ENCODE data around the gene MIEF1. TPM values are rescaled to one million over a fixed set of nuclear protein-coding genes. Genes with fewer than 3 reads are reported as not detected.

Gene MIEF1
- total RNA-seq, 4 donors from 2014 or later = 19.7 to 21.7 (median 20.9) TPM

DNA sequence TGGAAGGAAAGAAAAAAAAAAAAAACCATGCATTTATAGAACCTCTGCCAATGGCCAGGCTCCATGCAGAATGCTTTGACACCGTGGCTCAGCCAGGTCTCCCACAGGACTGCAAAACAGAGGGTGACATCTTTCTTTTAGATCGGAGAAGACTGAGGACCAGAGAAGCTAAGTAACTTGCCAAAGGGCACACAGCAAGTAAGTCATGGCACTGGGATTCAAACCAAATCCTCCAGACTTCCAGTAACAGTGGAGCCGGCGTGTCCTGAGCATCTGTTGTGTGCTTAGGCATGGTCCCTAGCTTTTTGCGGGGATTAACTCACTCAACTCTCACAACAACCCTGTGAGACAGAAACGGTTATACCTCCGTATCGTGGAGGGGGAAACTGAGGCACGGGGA, 24.5 kb upstream of the MIEF1 start:
- Histone ChIP-seq H3K27ac (replicated peaks in 1 of 4) (no peak overlapping the region), H3K4me1 (peaks cover 10 to 33% (median 18%) of the 10 kb centered on the region in 4 donors), H3K9me3 (no peaks in the 10 kb centered on the region), H3K4me3 (no peak overlapping the region), H3K36me3 (no peaks in the 10 kb centered on the region), H3K27me3 (no peaks in the 10 kb centered on the region)
- TF ChIP-seq EP300 (IDR thresholded peaks at IDR 0.05) (no peak), POLR2AphosphoS5 (IDR thresholded peaks at IDR 0.05) (no peak), POLR2A (IDR thresholded peaks at IDR 0.05; ENCODE audit: low read depth) (no peak)
- TF ChIP-seq, protein P1, sequence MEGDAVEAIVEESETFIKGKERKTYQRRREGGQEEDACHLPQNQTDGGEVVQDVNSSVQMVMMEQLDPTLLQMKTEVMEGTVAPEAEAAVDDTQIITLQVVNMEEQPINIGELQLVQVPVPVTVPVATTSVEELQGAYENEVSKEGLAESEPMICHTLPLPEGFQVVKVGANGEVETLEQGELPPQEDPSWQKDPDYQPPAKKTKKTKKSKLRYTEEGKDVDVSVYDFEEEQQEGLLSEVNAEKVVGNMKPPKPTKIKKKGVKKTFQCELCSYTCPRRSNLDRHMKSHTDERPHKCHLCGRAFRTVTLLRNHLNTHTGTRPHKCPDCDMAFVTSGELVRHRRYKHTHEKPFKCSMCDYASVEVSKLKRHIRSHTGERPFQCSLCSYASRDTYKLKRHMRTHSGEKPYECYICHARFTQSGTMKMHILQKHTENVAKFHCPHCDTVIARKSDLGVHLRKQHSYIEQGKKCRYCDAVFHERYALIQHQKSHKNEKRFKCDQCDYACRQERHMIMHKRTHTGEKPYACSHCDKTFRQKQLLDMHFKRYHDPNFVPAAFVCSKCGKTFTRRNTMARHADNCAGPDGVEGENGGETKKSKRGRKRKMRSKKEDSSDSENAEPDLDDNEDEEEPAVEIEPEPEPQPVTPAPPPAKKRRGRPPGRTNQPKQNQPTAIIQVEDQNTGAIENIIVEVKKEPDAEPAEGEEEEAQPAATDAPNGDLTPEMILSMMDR (IDR thresholded peaks at IDR 0.05) = no peak
- DNase-seq (ENCODE audit: extremely low spot score) = no peak
- WGBS = 94% methylated on average over 9 of the region's 9 CpGs
- intact Hi-C loops (cut with DNase I) = no loop called here

DNA sequence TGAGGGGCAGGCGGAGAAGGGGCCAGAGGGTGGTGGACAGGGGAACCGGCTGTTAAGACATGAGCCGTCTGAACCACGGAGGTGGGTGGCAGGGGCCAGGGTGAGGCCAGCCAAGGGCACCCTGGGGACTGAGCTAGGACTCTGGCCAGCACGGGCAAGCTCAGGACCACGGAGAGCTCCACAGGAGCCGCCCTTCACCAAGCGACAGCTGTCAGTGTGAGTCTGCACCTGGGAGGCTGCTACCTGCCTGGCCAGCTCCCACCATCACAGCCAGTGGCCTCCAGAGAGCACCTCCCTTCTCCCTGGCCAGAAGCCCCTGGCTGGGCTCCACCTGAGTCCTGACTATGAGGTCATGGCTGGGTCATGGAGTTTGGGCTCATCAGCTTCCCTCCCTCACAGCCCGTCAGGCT, 23.6 kb upstream of the MIEF1 start:
- Histone ChIP-seq H3K27me3 (no peaks in the 10 kb centered on the region), H3K36me3 (no peaks in the 10 kb centered on the region), H3K9me3 (no peaks in the 10 kb centered on the region), H3K4me3 (no peak overlapping the region), H3K4me1 (peaks cover 3 to 25% (median 14%) of the 10 kb centered on the region in 4 donors), H3K27ac (replicated peaks in 1 of 4) (no peak overlapping the region)
- no peak for DNase-seq (ENCODE audit: extremely low spot score)
- intact Hi-C loops (cut with DNase I) = no loop called here
- TF ChIP-seq EP300 (IDR thresholded peaks at IDR 0.05) = no peak
- TF ChIP-seq, protein P1 (IDR thresholded peaks at IDR 0.05) = no peak
- TF ChIP-seq POLR2AphosphoS5 (IDR thresholded peaks at IDR 0.05) = no peak
- WGBS = 69% methylated on average over 6 of the region's 9 CpGs

DNA sequence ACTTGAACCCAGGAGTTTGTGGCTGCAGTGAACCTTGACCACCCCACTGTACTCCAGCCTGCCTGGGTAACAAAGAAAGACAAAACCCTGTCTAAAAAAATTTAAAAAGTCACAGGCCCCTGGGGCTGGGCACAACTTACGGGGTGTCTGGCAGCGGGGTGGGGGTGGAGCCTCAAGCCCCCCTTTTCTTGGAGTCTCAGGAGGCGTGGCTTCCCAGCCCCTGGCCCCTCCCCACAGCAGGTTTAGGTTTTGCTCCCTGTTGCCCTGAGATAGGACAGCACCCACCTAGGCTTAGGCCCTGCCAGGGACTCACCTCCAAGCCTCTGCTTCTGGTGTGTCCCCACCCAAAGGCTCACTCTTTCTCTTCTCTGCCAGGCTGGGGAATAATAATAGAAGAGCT, 22.8 kb upstream of the MIEF1 start:
- DNase-seq (ENCODE audit: extremely low spot score) = no peak
- Histone ChIP-seq H3K4me1 (peaks cover 3 to 18% (median 10%) of the 10 kb centered on the region in 4 donors), H3K4me3 (no peak overlapping the region), H3K9me3 (no peaks in the 10 kb centered on the region), H3K36me3 (no peaks in the 10 kb centered on the region), H3K27me3 (no peaks in the 10 kb centered on the region), H3K27ac (replicated peaks in 1 of 4) (no peak overlapping the region)
- intact Hi-C loops (cut with DNase I) = no loop called here
- WGBS = 79% methylated on average over 3 of the region's 3 CpGs
- TF ChIP-seq, protein P1 (IDR thresholded peaks at IDR 0.05) = no peak
- no peak for TF ChIP-seq POLR2AphosphoS5 (IDR thresholded peaks at IDR 0.05)
- no peak for TF ChIP-seq POLR2A (IDR thresholded peaks at IDR 0.05; ENCODE audit: low read depth)
- TF ChIP-seq EP300 (IDR thresholded peaks at IDR 0.05) = no peak

DNA sequence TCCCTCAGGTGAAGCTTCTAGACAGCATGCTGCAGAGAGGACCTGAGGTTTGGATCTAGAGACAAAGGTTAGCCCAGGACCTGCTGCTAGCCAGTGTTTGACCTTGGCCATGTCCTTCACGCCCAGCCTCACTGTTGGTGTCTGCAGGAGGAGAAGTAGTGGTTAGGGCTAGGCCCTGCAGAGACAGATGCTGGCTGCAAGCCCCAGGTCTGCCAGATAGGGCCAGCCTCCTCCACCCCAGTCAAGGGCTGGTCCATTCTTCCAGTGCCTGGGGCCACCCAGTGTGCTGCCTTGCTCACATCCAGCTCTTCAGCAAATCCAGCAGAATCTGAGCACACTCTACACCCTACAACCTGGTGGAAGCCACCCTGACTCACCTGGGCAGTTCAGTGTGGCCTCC, 21.5 kb upstream of the MIEF1 start:
- Histone ChIP-seq H3K27ac (replicated peaks in 1 of 4) (no peak overlapping the region), H3K27me3 (no peaks in the 10 kb centered on the region), H3K4me3 (no peak overlapping the region), H3K4me1 (peaks cover 0 to 7% (median 0%) of the 10 kb centered on the region in 4 donors), H3K9me3 (no peaks in the 10 kb centered on the region), H3K36me3 (no peaks in the 10 kb centered on the region)
- 100% methylated on average over 1 of the region's 1 CpG for WGBS
- intact Hi-C loops (cut with DNase I) = no loop called here
- no peak for DNase-seq (ENCODE audit: extremely low spot score)
- TF ChIP-seq, protein P1 (IDR thresholded peaks at IDR 0.05) = no peak
- no peak for TF ChIP-seq EP300 (IDR thresholded peaks at IDR 0.05)
- no peak for TF ChIP-seq POLR2A (IDR thresholded peaks at IDR 0.05; ENCODE audit: low read depth)
- TF ChIP-seq POLR2AphosphoS5 (IDR thresholded peaks at IDR 0.05) = no peak

DNA sequence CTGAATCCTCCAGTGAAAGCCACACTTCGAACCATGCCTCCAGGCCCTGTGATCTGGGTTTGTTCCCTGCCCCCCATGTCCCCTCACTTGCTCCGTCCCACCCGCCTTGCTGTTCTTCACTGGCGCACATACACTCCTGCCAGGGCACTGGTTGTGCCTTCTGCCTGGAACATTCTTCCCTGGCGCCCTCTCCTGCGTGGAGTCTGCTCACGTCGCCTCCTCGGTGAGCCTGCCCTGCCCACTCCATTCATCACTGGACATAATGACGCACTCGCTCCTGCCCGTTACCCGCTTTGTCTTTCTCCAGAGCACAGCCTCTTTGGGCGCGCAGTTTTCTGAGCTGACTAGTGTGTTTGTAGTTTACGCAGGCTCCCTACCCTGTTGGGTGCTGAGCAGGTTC, 21.0 kb upstream of the MIEF1 start:
- no peaks in the 10 kb centered on the region for H3K27me3 ChIP-seq
- H3K36me3 ChIP-seq = no peaks in the 10 kb centered on the region
- intact Hi-C loops (cut with DNase I) = no loop called here
- peaks cover 0 to 3% (median 0%) of the 10 kb centered on the region in 4 donors for H3K4me1 ChIP-seq
- H3K4me3 ChIP-seq = no peak overlapping the region
- no peak for DNase-seq (ENCODE audit: extremely low spot score)
- no peak overlapping the region for H3K27ac ChIP-seq (replicated peaks in 1 of 4)
- H3K9me3 ChIP-seq = no peaks in the 10 kb centered on the region
- TF ChIP-seq POLR2AphosphoS5 (IDR thresholded peaks at IDR 0.05) (no peak), EP300 (IDR thresholded peaks at IDR 0.05) (no peak), POLR2A (IDR thresholded peaks at IDR 0.05; ENCODE audit: low read depth) (no peak)
- TF ChIP-seq, protein P1 (IDR thresholded peaks at IDR 0.05) = no peak
- WGBS = 94% methylated on average over 16 of the region's 16 CpGs

Data from esophagus muscularis mucosa (tissue), 4 donors.